SK-N-SH treated with all-trans-retinoic acid at 6 μM for 48 hours (cell line): ENCODE results near the gene PKP4.

Source experiments
- ATAC-seq: fragments of 200-7000 bp; cut with Tn5 transposase; 3 replicates; pipeline ENCODE4 v1.9.1; 2020; ENCODE audit warnings: mild to moderate bottlenecking, moderate library complexity
- ARNTL ChIP-seq: fragments of 450-650 bp; formaldehyde crosslinking; IDR thresholded peaks from 2 replicates; pipeline ENCODE4 v1.5.0; 2020; ENCODE audit warnings: low read depth, mild to moderate bottlenecking, moderate library complexity, borderline replicate concordance
- BACH2 ChIP-seq: fragments of 250-450 bp; sonication (Bioruptor Pico); IDR thresholded peaks from 2 replicates; pipeline ENCODE4 v1.9.0; 2021; ENCODE audit warnings: mild to moderate bottlenecking, borderline replicate concordance
- CSDC2 ChIP-seq: fragments of 250-450 bp; sonication (Bioruptor Pico); IDR thresholded peaks from 2 replicates; pipeline ENCODE4 v1.5.0; 2020; ENCODE audit warnings: mild to moderate bottlenecking, moderate library complexity
- CSRNP3 ChIP-seq: fragments of 250-450 bp; sonication (Bioruptor Pico); IDR thresholded peaks from 2 replicates; pipeline ENCODE4 v1.5.1; 2021; ENCODE audit warnings: mild to moderate bottlenecking, moderate library complexity
- ESRRG ChIP-seq: fragments of 250-450 bp; sonication (Bioruptor Pico); IDR thresholded peaks from 2 replicates; pipeline ENCODE4 v1.6.1; 2021; ENCODE audit warnings: mild to moderate bottlenecking
- GLIS3 ChIP-seq: fragments of 250-450 bp; sonication (Bioruptor Pico); IDR thresholded peaks from 2 replicates; pipeline ENCODE4 v1.5.0; 2020; ENCODE audit warnings: mild to moderate bottlenecking, moderate library complexity
- ISL1 ChIP-seq: fragments of 250-450 bp; sonication (Bioruptor Pico); IDR thresholded peaks from 2 replicates; pipeline ENCODE4 v2.1.2; 2022; ENCODE audit warnings: mild to moderate bottlenecking, moderate library complexity
- OSR1 ChIP-seq: fragments of 250-450 bp; sonication (Bioruptor Pico); IDR thresholded peaks from 2 replicates; pipeline ENCODE4 v1.8.0; 2022; ENCODE audit warnings: moderate library complexity, mild to moderate bottlenecking, inconsistent platforms
- PATZ1 ChIP-seq: fragments of 250-450 bp; sonication (Bioruptor Pico); IDR thresholded peaks from 2 replicates; pipeline ENCODE4 v1.8.0; 2020; ENCODE audit warnings: mild to moderate bottlenecking, moderate library complexity, borderline replicate concordance
- POU6F1 ChIP-seq: fragments of 250-450 bp; sonication (Bioruptor Pico); IDR thresholded peaks from 2 replicates; pipeline ENCODE4 v1.8.0; 2021; ENCODE audit warnings: low read depth, mild to moderate bottlenecking, moderate library complexity, borderline replicate concordance
- PPARA ChIP-seq: fragments of 250-450 bp; sonication (Bioruptor Pico); IDR thresholded peaks from 2 replicates; pipeline ENCODE4 v1.5.0; 2020; ENCODE audit warnings: mild to moderate bottlenecking, borderline replicate concordance
- RARB ChIP-seq: fragments of 250-450 bp; sonication (Bioruptor Pico); IDR thresholded peaks from 2 replicates; pipeline ENCODE4 v1.8.0; 2021; ENCODE audit warnings: mild to moderate bottlenecking, moderate library complexity
- SNAI2 ChIP-seq: fragments of 250-450 bp; sonication (Bioruptor Pico); IDR thresholded peaks from 2 replicates; pipeline ENCODE4 v1.5.0; 2020; ENCODE audit warnings: mild to moderate bottlenecking, moderate library complexity
- TCF4 ChIP-seq: fragments of 250-450 bp; sonication (Bioruptor Pico); IDR thresholded peaks from 2 replicates; pipeline ENCODE4 v1.8.0; 2021; ENCODE audit warnings: mild to moderate bottlenecking, moderate library complexity, borderline replicate concordance
- TOX ChIP-seq: fragments of 250-450 bp; sonication (Bioruptor Pico); IDR thresholded peaks from 2 replicates; pipeline ENCODE4 v1.8.0; 2021; ENCODE audit warnings: mild to moderate bottlenecking, moderate library complexity, borderline replicate concordance
- TSHZ2 ChIP-seq: fragments of 250-450 bp; sonication (Bioruptor Pico); IDR thresholded peaks from 2 replicates; pipeline ENCODE4 v1.5.0; 2020; ENCODE audit warnings: mild to moderate bottlenecking, moderate library complexity
- ZC3H10 ChIP-seq: fragments of 250-450 bp; sonication (Bioruptor Pico); IDR thresholded peaks from 2 replicates; pipeline ENCODE4 v1.5.1; 2021; ENCODE audit warnings: mild to moderate bottlenecking, moderate library complexity
- ZFP3 ChIP-seq: fragments of 250-450 bp; sonication (Bioruptor Pico); IDR thresholded peaks from 2 replicates; pipeline ENCODE4 v1.5.0; 2020; ENCODE audit warnings: mild to moderate bottlenecking, moderate library complexity
- ZNF70 ChIP-seq: fragments of 450-650 bp; formaldehyde crosslinking; IDR thresholded peaks from 2 replicates; pipeline ENCODE4 v1.5.0; 2020; ENCODE audit warnings: mild to moderate bottlenecking, moderate library complexity
- ZNF8 ChIP-seq: fragments of 450-650 bp; formaldehyde crosslinking; IDR thresholded peaks from 2 replicates; pipeline ENCODE4 v1.5.0; 2020; ENCODE audit warnings: mild to moderate bottlenecking, moderate library complexity

The PKP4 gene

GRCh38 chr2:158665536-158666302 is 209.0 kb downstream of the PKP4 start:
- ATAC-seq = peak; percentile 51
- TF ChIP-seq ZC3H10 (CRISPR knock-in tag) (no peak), TCF4 (CRISPR knock-in tag) (no peak), SNAI2 (no peak), BACH2 (CRISPR knock-in tag) (no peak), ISL1 (no peak), CSDC2 (CRISPR knock-in tag) (no peak), CSRNP3 (CRISPR knock-in tag) (no peak), POU6F1 (no peak), ZNF70 (CRISPR knock-in tag) (no peak), ZNF8 (CRISPR knock-in tag) (no peak), ZFP3 (CRISPR knock-in tag) (no peak), OSR1 (CRISPR knock-in tag) (no peak), RARB (no peak)

GRCh38 chr2:158666969-158667368 is 210.2 kb downstream of the PKP4 start:
- no peak; the same call in 2 of the 3 replicates for ATAC-seq
- TF ChIP-seq ESRRG (CRISPR knock-in tag) = no peak
- no peak for TF ChIP-seq CSDC2 (CRISPR knock-in tag)
- TF ChIP-seq GLIS3 (CRISPR knock-in tag) = no peak
- no peak for TF ChIP-seq OSR1 (CRISPR knock-in tag)
- no peak for TF ChIP-seq ISL1
- no peak for TF ChIP-seq ZNF70 (CRISPR knock-in tag)
- TF ChIP-seq PPARA (CRISPR knock-in tag) = no peak
- TF ChIP-seq ARNTL (CRISPR knock-in tag) = no peak
- no peak for TF ChIP-seq POU6F1
- no peak for TF ChIP-seq ZFP3 (CRISPR knock-in tag)
- TF ChIP-seq TSHZ2 (CRISPR knock-in tag) = no peak
- no peak for TF ChIP-seq PATZ1 (CRISPR knock-in tag)
- no peak for TF ChIP-seq ZNF8 (CRISPR knock-in tag)

GRCh38 chr2:158667586-158667985 is 210.8 kb downstream of the PKP4 start:
- peak; percentile 44; the same call in 2 of the 3 replicates for ATAC-seq
- no peak for TF ChIP-seq ZC3H10 (CRISPR knock-in tag)
- no peak for TF ChIP-seq TOX
- TF ChIP-seq ISL1 = peak; percentile 28; the same call in 1 of the 2 replicates
- TF ChIP-seq, all 23 proteins: peak for 1
